Thyroid gland (tissue), 4 donors: ENCODE data around the gene ATXN1. TPM values are rescaled to one million over a fixed set of nuclear protein-coding genes. Genes with fewer than 3 reads are reported as not detected.

Experiments
- DNase-seq, 2 donors: peaks; one replicate each; pipeline ENCODE4 v3.0.0-alpha.2; 2019
- H3K27ac ChIP-seq, 3 donors: fragments of 200-600 bp; sonication (generic); 1 replicate in 2 of 3; 2 replicates in 1 of 3; pipeline ENCODE4 v1.5.1; 2016 to 2019; ENCODE audit warnings: mild to moderate bottlenecking in 1 of 3, moderate library complexity in 1 of 3
- H3K27me3 ChIP-seq: fragments of 200-600 bp; sonication (generic); one replicate; pipeline ENCODE4 v1.5.1; 2019
- H3K36me3 ChIP-seq, 2 donors: fragments of 200-600 bp; sonication (generic); one replicate each; pipeline ENCODE4 v1.5.1; 2016 to 2019
- H3K4me1 ChIP-seq, 2 donors: fragments of 200-600 bp; sonication (generic); one replicate each; pipeline ENCODE4 v1.5.1; 2017 to 2019
- H3K4me3 ChIP-seq, 3 donors: fragments of 200-600 bp; sonication (generic); replicated peaks in 1 of 3; 1 replicate in 2 of 3; 2 replicates in 1 of 3; pipeline ENCODE4 v1.5.1; 2016; ENCODE audit warnings: mild to moderate bottlenecking in 1 of 3
- H3K9me3 ChIP-seq: fragments of 200-600 bp; sonication (generic); one replicate; pipeline ENCODE4 v1.5.1; 2017
- POLR2A ChIP-seq, 2 donors: fragments of 450-650 bp; IDR thresholded peaks; one replicate each; pipeline ENCODE4 v1.6.1; 2017; ENCODE audit warnings: antibody characterized with exemption in 2 of 2, mild to moderate bottlenecking in 2 of 2, moderate library complexity in 1 of 2
- WGBS, 2 donors: methylation state at CpG; one replicate each; pipeline ENCODE4 v1.1.5; 2017; 5-methylcytosine and 5-hydroxymethylcytosine counted together
- intact Hi-C: fragments of 100-400 bp; cut with DNase I; formaldehyde crosslinking; loops from one replicate; pipeline ENCODE4 v1.15.1; 2023
- total RNA-seq, 4 donors: library from RNA; depleted of rRNA; stranded (reverse); fragments of >200 nt; gene quantifications; one replicate each; pipeline ENCODE4 v1.2.3, GENCODE V29; 2016
- TF ChIP-seq, protein P1 (sequence below), 6 experiments: fragments of 200-600 bp in 3 of 6; fragments of 450-650 bp in 3 of 6; sonication (generic) in 3 of 6; IDR thresholded peaks; one replicate each; pipeline ENCODE4 v1.5.1; 2016 to 2019; ENCODE audit warnings: antibody characterized with exemption in 6 of 6, mild to moderate bottlenecking in 2 of 6, inconsistent platforms in 1 of 6, moderate library complexity in 1 of 6

ATXN1 gene
- total RNA-seq, 4 donors from 2014 or later = 62.1 to 88.1 (median 83.0) TPM

DNA sequence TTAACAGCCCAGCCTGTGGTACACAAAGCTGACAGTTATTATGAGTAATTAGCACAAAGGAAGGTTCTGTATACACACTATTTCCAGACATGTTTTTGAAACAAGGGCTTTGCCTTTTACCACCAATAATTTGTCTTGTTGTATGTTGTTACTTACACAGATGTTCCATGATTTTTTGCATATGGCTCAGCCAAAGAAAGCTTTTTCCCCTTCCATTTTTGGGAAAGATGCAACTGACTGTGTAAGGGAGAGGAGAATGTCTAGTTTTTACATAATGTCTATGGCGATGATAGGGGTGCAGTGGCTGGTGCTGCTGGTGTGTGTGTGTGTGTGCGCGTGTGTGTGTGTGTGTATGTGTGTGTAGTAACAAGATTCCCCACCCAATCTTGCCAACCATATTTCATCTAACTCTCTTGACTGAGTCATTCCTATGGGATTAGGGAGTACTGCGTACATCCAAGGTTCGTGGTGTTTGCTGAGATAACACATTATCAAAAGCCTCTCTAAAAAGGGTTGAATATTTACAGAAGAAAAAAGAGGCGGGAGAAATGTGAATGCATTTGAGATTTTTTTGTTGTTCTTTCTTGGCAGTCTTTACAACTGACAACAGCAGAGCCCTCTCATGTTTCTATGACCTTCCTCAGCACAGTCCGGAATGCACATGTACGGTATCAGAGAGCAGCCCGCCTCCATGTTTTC lies 330.7 kb downstream of the ATXN1 start:
- H3K36me3 ChIP-seq = no peaks in the 10 kb centered on the region
- TF ChIP-seq POLR2A (IDR thresholded peaks at IDR 0.05) = no peak
- TF ChIP-seq, protein P1, sequence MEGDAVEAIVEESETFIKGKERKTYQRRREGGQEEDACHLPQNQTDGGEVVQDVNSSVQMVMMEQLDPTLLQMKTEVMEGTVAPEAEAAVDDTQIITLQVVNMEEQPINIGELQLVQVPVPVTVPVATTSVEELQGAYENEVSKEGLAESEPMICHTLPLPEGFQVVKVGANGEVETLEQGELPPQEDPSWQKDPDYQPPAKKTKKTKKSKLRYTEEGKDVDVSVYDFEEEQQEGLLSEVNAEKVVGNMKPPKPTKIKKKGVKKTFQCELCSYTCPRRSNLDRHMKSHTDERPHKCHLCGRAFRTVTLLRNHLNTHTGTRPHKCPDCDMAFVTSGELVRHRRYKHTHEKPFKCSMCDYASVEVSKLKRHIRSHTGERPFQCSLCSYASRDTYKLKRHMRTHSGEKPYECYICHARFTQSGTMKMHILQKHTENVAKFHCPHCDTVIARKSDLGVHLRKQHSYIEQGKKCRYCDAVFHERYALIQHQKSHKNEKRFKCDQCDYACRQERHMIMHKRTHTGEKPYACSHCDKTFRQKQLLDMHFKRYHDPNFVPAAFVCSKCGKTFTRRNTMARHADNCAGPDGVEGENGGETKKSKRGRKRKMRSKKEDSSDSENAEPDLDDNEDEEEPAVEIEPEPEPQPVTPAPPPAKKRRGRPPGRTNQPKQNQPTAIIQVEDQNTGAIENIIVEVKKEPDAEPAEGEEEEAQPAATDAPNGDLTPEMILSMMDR (IDR thresholded peaks at IDR 0.05) = no peak
- no peak for DNase-seq
- H3K9me3 ChIP-seq = no peaks in the 10 kb centered on the region
- no peak overlapping the region for H3K4me3 ChIP-seq
- no peaks in the 10 kb centered on the region for H3K27me3 ChIP-seq
- intact Hi-C loops = no loop called here
- 81 to 89% methylated on average over 9 of the region's 9 CpGs for WGBS, 2 donors
- H3K4me1 ChIP-seq = peaks cover 8% of the 10 kb centered on the region in 2 donors
- no peak overlapping the region for H3K27ac ChIP-seq

DNA sequence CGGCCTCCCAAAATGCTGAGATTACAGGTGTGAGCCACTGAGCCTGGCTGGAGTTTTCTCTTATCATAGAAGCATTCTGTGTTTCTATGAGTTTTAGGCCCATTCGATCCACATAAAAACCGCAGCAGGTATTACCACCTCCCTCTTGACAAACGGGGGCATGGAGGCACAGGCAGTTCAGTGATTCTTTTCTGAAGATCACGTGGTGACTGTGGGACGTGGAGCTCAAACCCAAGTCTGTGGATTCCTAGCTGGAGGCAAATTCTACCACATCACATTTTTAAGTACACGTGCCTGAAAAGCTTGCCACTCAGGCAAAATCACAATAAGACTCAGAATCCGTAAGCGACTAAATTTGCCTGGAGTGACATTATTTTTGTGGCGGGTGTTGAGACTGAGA lies 331.6 kb downstream of the ATXN1 start:
- intact Hi-C loops = loop anchor here (10.0 kb wide), 1 partner anchor 345 kb away; no protein-coding TSS in a partner anchor
- no peaks in the 10 kb centered on the region for H3K9me3 ChIP-seq
- 97 to 98% methylated on average over 10 of the region's 10 CpGs for WGBS, 2 donors

DNA sequence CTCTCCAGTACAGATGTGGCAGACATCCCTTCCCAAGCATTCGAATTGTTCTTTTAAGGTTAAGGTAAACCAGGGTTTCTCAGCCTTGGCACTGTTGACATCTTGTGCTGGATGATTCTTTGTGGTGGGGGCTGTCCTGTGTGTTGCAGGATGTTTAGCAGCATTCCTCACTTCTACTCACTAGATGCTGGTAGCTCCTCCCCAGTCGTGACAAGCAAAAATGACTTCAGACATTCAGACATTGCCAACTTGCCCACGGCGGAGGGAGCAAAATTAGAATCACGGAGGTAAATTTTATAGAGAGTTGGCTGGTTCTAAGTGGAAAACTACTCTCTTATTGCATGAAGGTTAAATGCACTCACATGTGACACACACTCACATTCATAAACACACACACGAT lies 334.1 kb downstream of the ATXN1 start:
- H3K27me3 ChIP-seq = no peaks in the 10 kb centered on the region
- H3K9me3 ChIP-seq = no peaks in the 10 kb centered on the region
- no peaks in the 10 kb centered on the region for H3K4me1 ChIP-seq
- 94 to 95% methylated on average over 6 of the region's 6 CpGs for WGBS, 2 donors
- no peak for DNase-seq
- no peaks in the 10 kb centered on the region for H3K36me3 ChIP-seq
- TF ChIP-seq, protein P1 (IDR thresholded peaks at IDR 0.05) = no peak
- TF ChIP-seq POLR2A (IDR thresholded peaks at IDR 0.05) = no peak
- no peak overlapping the region for H3K27ac ChIP-seq
- intact Hi-C loops = loop anchor here (10.0 kb wide), 1 partner anchor 348 kb away; no protein-coding TSS in a partner anchor
- no peak overlapping the region for H3K4me3 ChIP-seq

More for the DNA sequence above, 331.6 kb downstream of the ATXN1 start:
- DNase-seq = no peak
- Histone ChIP-seq H3K4me1 (peaks cover 8% of the 10 kb centered on the region in 2 donors), H3K27me3 (no peaks in the 10 kb centered on the region), H3K4me3 (no peak overlapping the region), H3K27ac (no peak overlapping the region), H3K36me3 (no peaks in the 10 kb centered on the region)
- TF ChIP-seq, protein P1 (IDR thresholded peaks at IDR 0.05) = no peak
- no peak for TF ChIP-seq POLR2A (IDR thresholded peaks at IDR 0.05)

DNA sequence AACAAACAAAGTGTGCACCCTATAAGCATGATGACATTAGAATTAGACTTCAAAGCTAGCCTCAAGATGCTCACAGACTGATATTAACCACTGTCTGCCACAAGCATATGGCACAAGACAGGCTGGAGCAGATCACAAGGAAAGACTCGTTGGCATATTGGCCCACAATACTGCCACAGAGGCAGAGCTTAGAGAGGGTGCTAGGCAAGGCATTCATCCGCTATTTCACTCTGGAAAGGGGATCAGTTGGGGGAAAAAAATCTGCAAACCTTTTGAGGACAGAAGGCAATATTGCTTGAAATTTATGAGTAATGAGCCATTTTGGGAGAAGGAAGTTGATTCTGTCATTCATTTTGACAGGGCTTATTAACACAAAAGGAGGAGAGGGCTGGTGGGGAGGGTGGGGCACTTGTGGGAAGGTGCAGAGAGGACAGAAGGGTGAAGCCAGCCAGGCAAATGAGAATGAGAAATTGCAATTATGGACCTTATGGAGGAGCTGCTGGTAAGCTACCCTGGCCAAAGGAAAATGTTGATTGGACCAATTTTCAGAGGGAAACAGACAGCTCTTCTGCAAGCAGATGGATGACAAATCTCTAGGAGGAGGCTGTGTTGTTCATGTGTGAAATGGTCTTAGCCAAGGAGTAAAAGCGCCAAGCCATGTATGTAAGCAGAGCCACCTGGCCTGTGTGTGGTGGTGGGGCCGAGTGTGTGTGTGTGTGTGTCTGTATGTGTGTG lies 335.2 kb downstream of the ATXN1 start:
- Histone ChIP-seq H3K36me3 (no peaks in the 10 kb centered on the region), H3K27ac (no peak overlapping the region), H3K4me3 (no peak overlapping the region), H3K4me1 (peaks cover 0 to 1% of the 10 kb centered on the region in 2 donors), H3K27me3 (no peaks in the 10 kb centered on the region), H3K9me3 (no peaks in the 10 kb centered on the region)
- intact Hi-C loops = loop anchor here (10.0 kb wide), 1 partner anchor 349 kb away; no protein-coding TSS in a partner anchor
- DNase-seq = no peak
- WGBS, 2 donors = 94 to 98% methylated on average over 4 of the region's 4 CpGs
- TF ChIP-seq, protein P1 (IDR thresholded peaks at IDR 0.05) = no peak
- no peak for TF ChIP-seq POLR2A (IDR thresholded peaks at IDR 0.05)
